Skeletal muscle tissue (tissue), 4 donors: Measurements from ENCODE around the gene RNASE11. TPM values are rescaled to one million over a fixed set of nuclear protein-coding genes. Genes with fewer than 3 reads are reported as not detected.
"Not testable (repeated sequence)": the region's sequence is repeated elsewhere in the genome, so short reads cannot be mapped to it uniquely, and the experiment has no call there.

Experiments used
- H3K27ac ChIP-seq: one replicate; pipeline ENCODE4 v1.7.0; 2013; ENCODE audit warnings: mild to moderate bottlenecking, low read depth, low read length, inconsistent platforms
- H3K27me3 ChIP-seq, 3 donors: one replicate each; pipeline ENCODE4 v1.7.0; 2013; ENCODE audit warnings: low read length in 3 of 3; ENCODE audit not compliant: control insufficient read depth in 3 of 3, insufficient read depth in 3 of 3
- H3K36me3 ChIP-seq, 3 donors: one replicate each; pipeline ENCODE4 v1.7.0; 2013; ENCODE audit warnings: low read length in 3 of 3; ENCODE audit not compliant: control insufficient read depth in 3 of 3, insufficient read depth in 3 of 3
- H3K4me1 ChIP-seq, 3 donors: one replicate each; pipeline ENCODE4 v1.7.0; 2013; ENCODE audit warnings: low read length in 3 of 3, mild to moderate bottlenecking in 3 of 3; ENCODE audit not compliant: control insufficient read depth in 3 of 3, insufficient read depth in 3 of 3
- H3K4me3 ChIP-seq, 3 donors: one replicate each; pipeline ENCODE4 v1.7.0; 2013; ENCODE audit warnings: low read length in 3 of 3
- H3K9ac ChIP-seq, 3 donors: one replicate each; pipeline ENCODE4 v1.7.0; 2013; ENCODE audit warnings: low read length in 3 of 3, mild to moderate bottlenecking in 3 of 3, moderate library complexity in 2 of 3, low read depth in 1 of 3
- H3K9me3 ChIP-seq, 3 donors: one replicate each; pipeline ENCODE4 v1.7.0; 2013; ENCODE audit warnings: low read length in 3 of 3; ENCODE audit not compliant: control insufficient read depth in 3 of 3
- total RNA-seq: library from RNA; depleted of rRNA; stranded (reverse); fragments of >200 nt; gene quantifications from one replicate; pipeline ENCODE4 v1.2.3, GENCODE V29; 2014
- donor health status: Osteomylitis.

Gene RNASE11
- total RNA-seq, 1 donor from 2014 or later: not detected

DNA sequence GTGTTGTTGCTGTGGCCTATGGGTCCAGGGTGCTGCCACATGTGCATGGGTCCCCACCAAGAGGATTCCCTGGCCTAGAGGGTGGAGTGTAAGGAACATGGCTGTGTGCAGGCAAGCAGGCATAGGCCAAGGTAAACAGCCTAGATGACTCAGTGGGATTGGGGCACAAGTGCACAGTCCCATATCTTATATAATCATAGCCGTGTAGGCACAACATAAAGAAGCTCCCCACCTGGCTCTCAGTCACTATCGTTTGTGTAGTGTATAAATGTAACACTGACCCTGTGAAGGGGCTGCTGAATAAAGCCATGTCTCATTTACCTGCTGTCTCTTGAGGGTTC lies 19.1 kb upstream of the RNASE11 start:
- Histone ChIP-seq H3K27ac (no peak overlapping the region), H3K9me3 (no peaks in the 10 kb centered on the region), H3K4me1 (peaks cover 7 to 19% (median 11%) of the 10 kb centered on the region in 3 donors), H3K9ac (no peak overlapping the region), H3K36me3 (no peaks in the 10 kb centered on the region), H3K4me3 (no peak overlapping the region), H3K27me3 (no peaks in the 10 kb centered on the region)

DNA sequence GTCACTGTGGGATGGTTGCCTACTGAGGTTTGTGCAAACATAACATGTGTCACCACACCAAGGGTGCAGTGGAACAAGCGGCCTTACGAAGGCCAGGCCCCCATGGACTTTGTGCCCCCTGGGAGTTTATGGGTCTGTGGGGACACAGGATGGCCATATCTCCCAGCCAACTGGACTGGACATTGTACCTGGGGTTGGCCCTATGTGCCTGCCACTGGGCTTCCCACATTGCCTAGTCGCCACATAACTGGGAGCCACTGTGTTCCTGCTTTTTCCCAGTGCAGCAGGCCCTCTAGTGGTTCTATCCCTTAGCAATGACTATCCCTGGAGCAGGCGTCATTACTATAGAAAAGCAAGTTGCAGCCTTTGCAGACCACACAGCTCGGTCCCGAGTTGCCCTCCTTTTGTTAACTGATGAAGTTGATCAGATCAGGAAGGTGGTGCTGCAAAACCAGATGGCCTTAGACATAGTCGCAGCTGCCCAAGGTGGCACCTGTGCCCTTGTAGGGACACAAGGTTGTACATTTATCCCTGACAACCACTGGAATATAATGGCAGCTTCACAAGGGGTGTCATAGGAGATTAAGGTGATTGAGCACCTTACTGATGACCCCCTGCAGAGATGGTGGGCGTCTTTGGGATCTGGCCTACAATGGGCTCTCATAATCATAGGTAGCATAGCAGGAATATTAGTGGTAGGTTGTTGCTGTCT lies 18.5 kb upstream of the RNASE11 start:
- Histone ChIP-seq H3K4me1 (peaks cover 7 to 14% (median 11%) of the 10 kb centered on the region in 3 donors), H3K27me3 (no peaks in the 10 kb centered on the region), H3K4me3 (no peak overlapping the region), H3K36me3 (no peaks in the 10 kb centered on the region), H3K9ac (no peak overlapping the region), H3K27ac (no peak overlapping the region), H3K9me3 (no peaks in the 10 kb centered on the region)

DNA sequence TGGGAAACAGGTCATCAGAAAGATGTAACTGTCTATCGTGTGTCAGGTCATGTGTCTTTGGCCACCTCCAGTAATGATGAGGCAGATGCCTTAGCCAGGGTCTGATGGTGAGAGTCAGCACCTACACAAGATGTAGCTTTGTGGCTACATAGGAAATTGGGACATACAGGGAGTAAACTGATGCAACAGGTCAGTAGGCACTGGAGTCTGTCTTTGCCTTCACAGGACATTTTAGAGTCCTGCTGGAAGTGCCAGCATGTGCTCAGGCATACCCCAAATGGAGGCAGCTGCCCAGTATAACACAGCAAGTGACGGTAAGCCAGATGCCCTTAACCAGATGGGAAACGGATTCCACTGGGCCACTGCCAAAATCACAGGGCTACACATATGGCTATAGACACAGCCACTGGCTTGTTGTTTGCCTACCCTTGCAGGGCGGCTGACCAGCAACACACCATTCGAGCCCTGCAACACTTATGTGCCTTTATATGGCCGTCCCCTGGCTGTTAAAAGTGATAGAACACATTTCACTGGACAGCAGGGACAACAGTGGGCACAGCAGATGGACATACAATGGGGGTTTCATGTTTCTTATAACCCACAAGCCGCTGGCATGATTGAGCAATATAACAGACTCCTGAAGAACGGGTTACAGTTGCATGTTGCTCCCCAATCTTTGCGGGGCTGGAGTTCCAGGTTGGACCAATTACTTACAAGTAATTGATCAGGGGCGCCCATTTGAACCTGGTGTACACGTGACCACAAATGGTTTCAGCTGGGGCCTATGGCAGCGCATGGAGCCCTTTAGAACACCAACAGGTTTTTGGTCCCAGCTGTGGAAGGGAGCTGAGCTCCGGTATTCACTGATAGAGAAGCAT lies 16.3 kb upstream of the RNASE11 start:
- H3K4me3 ChIP-seq: no peak overlapping the region
- H3K27ac ChIP-seq: no peak overlapping the region
- H3K9me3 ChIP-seq: no peaks in the 10 kb centered on the region
- H3K4me1 ChIP-seq: no peaks in the 10 kb centered on the region
- no peak overlapping the region for H3K9ac ChIP-seq
- no peaks in the 10 kb centered on the region for H3K36me3 ChIP-seq
- H3K27me3 ChIP-seq: no peaks in the 10 kb centered on the region

DNA sequence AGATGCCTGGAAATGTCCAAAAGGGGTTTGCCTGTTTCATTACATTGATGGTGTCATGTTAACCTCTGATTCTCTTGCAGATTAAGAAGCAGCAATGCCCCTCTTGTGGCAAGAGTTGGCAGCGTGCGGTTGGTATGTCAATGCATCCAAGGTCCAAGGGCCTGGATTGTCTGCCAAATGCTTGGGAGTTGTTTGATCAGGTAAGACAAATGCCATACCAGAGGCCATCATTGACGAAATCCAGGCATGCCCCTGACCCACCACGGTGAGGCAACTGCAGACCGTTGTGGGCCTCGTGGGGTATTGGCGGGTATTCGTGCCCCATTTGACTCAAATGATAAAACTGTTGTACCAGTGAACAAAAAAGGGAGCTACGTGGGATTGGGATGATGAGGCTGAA lies 14.8 kb upstream of the RNASE11 start:
- no peak overlapping the region for H3K27ac ChIP-seq
- no peaks in the 10 kb centered on the region for H3K9me3 ChIP-seq
- H3K4me1 ChIP-seq: no peaks in the 10 kb centered on the region
- no peak overlapping the region for H3K9ac ChIP-seq
- H3K36me3 ChIP-seq: no peaks in the 10 kb centered on the region
- no peak overlapping the region for H3K4me3 ChIP-seq
- no peaks in the 10 kb centered on the region for H3K27me3 ChIP-seq

- H3K4me1 ChIP-seq: no peaks in the 10 kb centered on the region
- no peaks in the 10 kb centered on the region for H3K27me3 ChIP-seq
- no peaks in the 10 kb centered on the region for H3K9me3 ChIP-seq
- no peaks in the 10 kb centered on the region for H3K36me3 ChIP-seq
- no peak overlapping the region for H3K4me3 ChIP-seq
- no peak overlapping the region for H3K27ac ChIP-seq
- no peak overlapping the region for H3K9ac ChIP-seq
Observed at GRCh38 chr14:20601522-20601921, 13.7 kb upstream of the RNASE11 start.

GRCh38 chr14:20597108-20597507 lies 9.3 kb upstream of the RNASE11 start:
- no peaks in the 10 kb centered on the region for H3K9me3 ChIP-seq
- no peaks in the 10 kb centered on the region for H3K4me1 ChIP-seq
- no peaks in the 10 kb centered on the region for H3K27me3 ChIP-seq
- H3K9ac ChIP-seq: no peak overlapping the region
- H3K36me3 ChIP-seq: no peaks in the 10 kb centered on the region
- H3K27ac ChIP-seq: no peak overlapping the region
- no peak overlapping the region for H3K4me3 ChIP-seq

- not testable (repeated sequence) for H3K27me3 ChIP-seq, H3K4me3 ChIP-seq, H3K9ac ChIP-seq, H3K27ac ChIP-seq, H3K9me3 ChIP-seq, H3K36me3 ChIP-seq, H3K4me1 ChIP-seq
Observed at GRCh38 chr14:20595726-20596125, 7.9 kb upstream of the RNASE11 start.

DNA sequence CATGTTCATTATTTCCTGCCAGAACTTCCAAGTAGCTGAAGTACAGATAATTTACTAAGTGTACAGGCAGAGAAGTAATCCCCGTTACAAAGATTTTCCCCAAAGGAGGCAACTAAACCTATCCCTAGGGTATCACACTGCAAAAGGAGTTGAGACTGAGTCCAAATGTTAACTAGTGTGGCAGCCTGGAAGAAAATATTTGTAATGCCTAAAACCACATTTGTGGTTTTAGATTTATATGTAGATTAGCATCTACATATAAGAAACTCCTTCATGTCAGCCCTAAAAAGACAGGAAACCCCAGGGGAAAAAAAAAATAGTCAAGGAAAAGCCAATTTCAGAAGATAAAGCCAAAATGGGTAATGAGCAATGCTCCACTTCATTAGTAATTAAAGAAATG lies 4.8 kb upstream of the RNASE11 start:
- Histone ChIP-seq H3K27me3 (peaks cover 0 to 5% (median 0%) of the 10 kb centered on the region in 3 donors), H3K4me1 (no peaks in the 10 kb centered on the region), H3K4me3 (no peak overlapping the region), H3K9me3 (no peaks in the 10 kb centered on the region), H3K9ac (no peak overlapping the region), H3K36me3 (no peaks in the 10 kb centered on the region), H3K27ac (no peak overlapping the region)

- peaks cover 0 to 5% (median 0%) of the 10 kb centered on the region in 3 donors for H3K27me3 ChIP-seq
- H3K27ac ChIP-seq: no peak within 1 kb of the TSS
- H3K9me3 ChIP-seq: no peaks in the 10 kb centered on the region
- H3K4me3 ChIP-seq: no peak within 1 kb of the TSS
- H3K9ac ChIP-seq: no peak within 1 kb of the TSS
- no peaks in the 10 kb centered on the region for H3K4me1 ChIP-seq
- no peaks in the 10 kb centered on the region for H3K36me3 ChIP-seq
Observed at GRCh38 chr14:20591235-20591634, 3.4 kb upstream of the RNASE11 start, which contains the start of gene RNASE12. TSS of gene RNASE12 (minus strand) at chr14:20591376. CDS start at chr14:20590723, 653 bp downstream.

- Histone ChIP-seq H3K9ac (no peak overlapping the region), H3K9me3 (no peaks in the 10 kb centered on the region), H3K36me3 (no peaks in the 10 kb centered on the region), H3K27me3 (peaks cover 0 to 6% (median 0%) of the 10 kb centered on the region in 3 donors), H3K27ac (no peak overlapping the region), H3K4me1 (no peaks in the 10 kb centered on the region), H3K4me3 (no peak overlapping the region)
Observed at GRCh38 chr14:20583908-20584307, 3.9 kb downstream of the RNASE11 start.
